HAP-1 (cell line): ENCODE data around the gene EXD2.

Experiments used
- DNase-seq, 2 experiments: peaks; one replicate each; pipeline ENCODE4 v3.0.0-alpha.2; 2016 to 2020; ENCODE audit warnings: low spot score in 2 of 2
- H3K27me3 ChIP-seq: fragments of 250-450 bp; sonication (Bioruptor Pico); 2 replicates; pipeline ENCODE4 v1.5.1; 2020; ENCODE audit warnings: low read depth, mild to moderate bottlenecking, moderate library complexity
- H3K36me3 ChIP-seq: fragments of 250-450 bp; sonication (Bioruptor Pico); replicated peaks from 2 replicates; pipeline ENCODE4 v1.5.1; 2020; ENCODE audit warnings: mild to moderate bottlenecking
- H3K4me1 ChIP-seq: fragments of 250-450 bp; sonication (Bioruptor Pico); 2 replicates; pipeline ENCODE4 v1.5.1; 2020; ENCODE audit warnings: mild to moderate bottlenecking
- H3K4me3 ChIP-seq: fragments of 250-450 bp; sonication (Bioruptor Pico); 2 replicates; pipeline ENCODE4 v1.5.1; 2020; ENCODE audit warnings: mild to moderate bottlenecking, moderate library complexity
- H3K9me3 ChIP-seq: fragments of 250-450 bp; sonication (Bioruptor Pico); 2 replicates; pipeline ENCODE4 v1.5.1; 2020; ENCODE audit warnings: mild to moderate bottlenecking, moderate library complexity
- in situ Hi-C: fragments of 300-500 bp; cut with MboI; formaldehyde crosslinking; loops from 3 replicates; pipeline ENCODE4 v1.14.3; 2020; ENCODE audit warnings: low sequenced_read_pairs, inconsistent platforms, mixed read lengths

The EXD2 gene, protein sequence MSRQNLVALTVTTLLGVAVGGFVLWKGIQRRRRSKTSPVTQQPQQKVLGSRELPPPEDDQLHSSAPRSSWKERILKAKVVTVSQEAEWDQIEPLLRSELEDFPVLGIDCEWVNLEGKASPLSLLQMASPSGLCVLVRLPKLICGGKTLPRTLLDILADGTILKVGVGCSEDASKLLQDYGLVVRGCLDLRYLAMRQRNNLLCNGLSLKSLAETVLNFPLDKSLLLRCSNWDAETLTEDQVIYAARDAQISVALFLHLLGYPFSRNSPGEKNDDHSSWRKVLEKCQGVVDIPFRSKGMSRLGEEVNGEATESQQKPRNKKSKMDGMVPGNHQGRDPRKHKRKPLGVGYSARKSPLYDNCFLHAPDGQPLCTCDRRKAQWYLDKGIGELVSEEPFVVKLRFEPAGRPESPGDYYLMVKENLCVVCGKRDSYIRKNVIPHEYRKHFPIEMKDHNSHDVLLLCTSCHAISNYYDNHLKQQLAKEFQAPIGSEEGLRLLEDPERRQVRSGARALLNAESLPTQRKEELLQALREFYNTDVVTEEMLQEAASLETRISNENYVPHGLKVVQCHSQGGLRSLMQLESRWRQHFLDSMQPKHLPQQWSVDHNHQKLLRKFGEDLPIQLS

DNA sequence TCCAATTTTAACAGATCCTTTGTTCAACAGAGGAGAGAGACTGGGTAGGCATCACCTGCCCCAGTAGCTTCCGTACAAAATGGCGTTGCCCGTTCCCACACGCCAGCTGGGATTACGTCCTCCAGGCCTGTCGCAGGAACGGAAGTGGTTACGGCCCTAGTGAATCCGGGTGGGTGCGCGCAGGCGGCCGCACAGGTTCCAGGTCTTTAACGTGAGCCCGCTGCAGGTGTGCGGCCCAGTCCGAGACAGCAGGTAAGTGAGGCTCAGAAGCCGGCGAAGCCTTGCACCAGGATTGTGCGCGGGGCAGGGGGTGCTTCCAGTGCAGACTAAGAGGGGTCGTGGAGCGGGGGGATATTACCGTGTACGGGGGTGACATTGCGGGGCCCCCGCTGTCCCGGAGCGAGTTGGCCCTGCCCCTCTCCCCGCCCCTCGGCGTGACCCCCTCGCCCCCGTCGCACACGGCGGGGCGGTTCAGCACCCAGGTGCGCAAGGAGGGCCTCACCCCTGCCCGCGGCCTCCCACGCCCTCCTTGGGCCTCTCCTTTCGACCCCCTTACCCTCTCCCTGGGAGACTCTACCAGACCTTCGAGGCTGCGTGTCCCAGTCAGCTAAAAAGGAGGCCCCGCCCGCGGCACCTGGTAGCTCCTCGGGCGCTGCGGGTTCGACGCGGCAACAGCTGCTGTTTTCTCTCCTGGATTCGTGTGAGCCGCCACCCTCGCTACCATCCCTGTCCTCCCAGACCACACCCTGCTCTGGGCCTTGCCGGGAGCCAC, at the start of gene EXD2:
Gene EXD2 (plus strand): TSS at position 159 of the 772 bp plus-strand sequence. CDS start 17,973 bp downstream, outside the sequence.
- Histone ChIP-seq H3K27me3 (peaks cover 25% of the 10 kb centered on the region), H3K9me3 (no peaks in the 10 kb centered on the region), H3K36me3 (no peaks in the 10 kb centered on the region), H3K4me1 (peaks cover 16% of the 10 kb centered on the region), H3K4me3 (peak within 1 kb of the TSS; percentile 77)
- peak; percentile 80 to 92 for DNase-seq
- in situ Hi-C loops = no loop called here

DNA sequence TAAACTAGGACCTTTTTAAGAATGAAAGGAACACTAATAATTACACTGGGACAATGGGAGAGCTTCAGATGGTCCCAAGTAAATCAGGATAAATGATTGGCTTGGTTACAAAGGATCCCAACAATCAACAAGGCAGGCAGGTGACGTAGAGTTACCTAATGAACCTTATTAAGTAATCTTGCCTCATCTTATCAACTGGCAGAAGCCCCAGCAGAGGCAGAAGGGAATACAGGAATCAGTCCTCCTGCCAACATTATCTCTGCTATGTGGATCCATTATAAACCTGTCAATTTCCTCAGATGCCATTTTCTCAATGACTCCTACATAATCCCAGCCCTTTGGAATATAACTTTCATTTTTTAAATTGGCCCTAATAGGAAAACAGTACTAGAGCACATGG, 49.7 kb upstream of the EXD2 start:
- Histone ChIP-seq H3K4me1 (peaks cover 25% of the 10 kb centered on the region), H3K4me3 (no peak overlapping the region), H3K9me3 (no peaks in the 10 kb centered on the region), H3K36me3 (no peaks in the 10 kb centered on the region), H3K27me3 (no peaks in the 10 kb centered on the region)
- no peak for DNase-seq
- in situ Hi-C loops = no loop called here

DNA sequence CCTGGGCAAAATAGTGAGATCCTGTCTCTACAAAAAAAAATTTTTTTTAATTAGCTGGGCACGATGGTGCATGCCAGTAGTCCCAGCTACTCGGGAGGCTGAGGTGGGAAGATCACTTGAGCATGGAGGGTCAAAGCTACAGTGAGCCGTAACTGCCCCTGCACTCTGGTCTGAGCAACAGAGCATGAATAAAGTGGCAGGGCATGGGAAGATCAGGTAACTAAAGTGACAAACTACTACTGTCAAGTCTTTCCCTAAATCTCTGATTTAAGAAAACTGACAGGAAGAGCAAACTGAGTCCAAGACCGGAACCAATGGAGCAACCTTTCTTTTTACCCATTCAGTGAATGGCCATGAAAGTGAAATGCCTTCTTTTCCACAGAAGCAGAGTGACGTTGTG, 49.2 kb upstream of the EXD2 start:
- peaks cover 20% of the 10 kb centered on the region for H3K4me1 ChIP-seq
- no peaks in the 10 kb centered on the region for H3K36me3 ChIP-seq
- no peak for DNase-seq
- in situ Hi-C loops = no loop called here
- H3K4me3 ChIP-seq = no peak overlapping the region
- H3K9me3 ChIP-seq = no peaks in the 10 kb centered on the region
- no peaks in the 10 kb centered on the region for H3K27me3 ChIP-seq

DNA sequence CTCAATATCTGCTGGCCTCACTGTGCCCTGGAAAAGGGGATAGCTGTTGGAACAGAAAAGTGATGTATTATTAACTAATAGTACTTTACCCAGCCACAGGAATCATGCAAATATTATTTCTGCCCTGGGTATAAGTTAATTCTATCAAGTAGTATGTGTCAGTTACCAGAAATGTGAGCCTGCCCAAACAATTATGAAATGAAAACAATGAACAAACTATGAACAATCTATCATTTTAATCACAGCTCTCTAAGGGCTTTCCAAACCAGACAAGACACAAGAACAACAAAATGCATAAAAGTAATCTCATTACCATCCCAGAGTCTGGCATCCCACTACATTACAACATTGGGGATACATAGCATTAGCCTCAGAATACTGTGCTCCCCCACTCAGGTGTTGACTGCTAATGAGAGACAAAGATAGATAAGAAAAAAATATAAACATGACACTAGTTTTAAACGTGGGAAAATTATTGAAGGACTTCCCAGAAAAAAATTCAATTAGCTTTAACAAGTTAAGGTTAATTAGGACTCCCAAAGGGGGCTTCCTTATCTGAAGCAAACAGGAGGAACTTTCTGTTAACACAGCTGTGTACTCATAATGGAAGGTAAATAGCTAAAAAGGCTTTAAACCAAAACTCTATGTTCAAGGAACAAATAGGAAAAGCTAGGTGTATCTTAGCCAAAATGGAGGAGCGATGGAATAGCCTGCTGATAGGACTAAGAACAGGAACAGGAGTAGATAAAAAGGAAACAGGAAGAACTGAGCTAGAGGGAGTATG, 41.6 kb upstream of the EXD2 start:
- Histone ChIP-seq H3K36me3 (peaks cover 4% of the 10 kb centered on the region; the same call in 1 of the 2 replicates), H3K27me3 (no peaks in the 10 kb centered on the region), H3K9me3 (no peaks in the 10 kb centered on the region), H3K4me1 (peaks cover 4% of the 10 kb centered on the region; the same call in 1 of the 2 replicates), H3K4me3 (no peak overlapping the region)
- in situ Hi-C loops = no loop called here
- DNase-seq = no peak

- Histone ChIP-seq H3K4me1 (peaks cover 4% of the 10 kb centered on the region; the same call in 1 of the 2 replicates), H3K9me3 (no peaks in the 10 kb centered on the region), H3K4me3 (peak overlapping the region; percentile 77), H3K36me3 (peaks cover 4% of the 10 kb centered on the region; the same call in 1 of the 2 replicates), H3K27me3 (no peaks in the 10 kb centered on the region)
- peak; percentile 68 to 86 for DNase-seq
- in situ Hi-C loops = no loop called here
Observed at GRCh38 chr14:69151458-69152180, 39.7 kb upstream of the EXD2 start.

DNA sequence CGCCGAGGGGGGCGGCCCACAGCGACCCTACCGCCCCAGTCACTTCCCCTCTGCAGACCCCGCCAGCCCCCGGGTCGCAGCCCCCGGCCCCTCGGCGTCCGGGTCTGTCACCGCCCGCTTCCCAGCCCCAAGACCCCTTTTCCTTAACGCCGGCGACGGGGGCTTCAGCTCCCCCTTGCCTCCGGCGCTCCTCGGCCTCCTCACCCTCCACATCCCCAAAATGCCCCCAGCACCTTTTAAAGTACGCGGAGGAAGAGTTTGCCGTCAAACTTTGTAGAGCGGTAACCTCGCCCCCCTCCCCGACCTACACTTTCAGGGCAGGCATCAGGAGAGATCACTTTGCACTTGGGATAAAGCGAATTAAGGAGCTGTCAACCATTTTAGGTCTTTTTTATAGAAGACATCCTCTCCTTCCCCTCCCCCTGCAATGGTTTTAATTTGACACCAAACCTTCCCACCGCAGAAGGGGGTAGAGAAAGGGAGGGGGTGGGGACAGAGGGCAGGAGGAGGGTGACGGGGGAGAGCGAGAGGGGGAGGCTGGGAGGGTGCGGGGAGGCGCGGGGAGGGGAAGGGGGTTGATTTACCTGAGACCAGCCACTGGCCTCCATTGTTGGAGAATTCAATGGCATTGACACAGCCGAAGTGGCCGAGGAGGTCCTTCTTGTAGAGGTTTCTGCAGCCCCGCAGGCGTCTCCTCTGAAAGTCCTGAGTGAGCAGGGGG, 39.0 kb upstream of the EXD2 start:
- peak; percentile 65 to 76 for DNase-seq
- Histone ChIP-seq H3K9me3 (no peaks in the 10 kb centered on the region), H3K4me1 (peaks cover 4% of the 10 kb centered on the region; the same call in 1 of the 2 replicates), H3K36me3 (peaks cover 4% of the 10 kb centered on the region; the same call in 1 of the 2 replicates), H3K27me3 (no peaks in the 10 kb centered on the region), H3K4me3 (peak overlapping the region; percentile 77)
- in situ Hi-C loops = no loop called here

GRCh38 chr14:69152902-69153151, 38.5 kb upstream of the EXD2 start, which contains the start of gene DCAF5:
DCAF5 (minus strand) TSS chr14:69153119; CDS start chr14:69152978, 141 bp downstream.
- in situ Hi-C loops = no loop called here
- Histone ChIP-seq H3K27me3 (no peaks in the 10 kb centered on the region), H3K36me3 (peaks cover 4% of the 10 kb centered on the region; the same call in 1 of the 2 replicates), H3K9me3 (no peaks in the 10 kb centered on the region), H3K4me1 (peaks cover 4% of the 10 kb centered on the region; the same call in 1 of the 2 replicates), H3K4me3 (peak within 1 kb of the TSS; percentile 77)
- peak in 1 of 2 experiments; percentile 97 for DNase-seq

GRCh38 chr14:69153152-69153872, 38.0 kb upstream of the EXD2 start:
- no peaks in the 10 kb centered on the region for H3K9me3 ChIP-seq
- peaks cover 4% of the 10 kb centered on the region; the same call in 1 of the 2 replicates for H3K4me1 ChIP-seq
- peak overlapping the region; percentile 77 for H3K4me3 ChIP-seq
- no peaks in the 10 kb centered on the region for H3K27me3 ChIP-seq
- peaks cover 4% of the 10 kb centered on the region; the same call in 1 of the 2 replicates for H3K36me3 ChIP-seq
- in situ Hi-C loops = no loop called here
- DNase-seq = peak in 1 of 2 experiments; percentile 94

- peak overlapping the region; percentile 77 for H3K4me3 ChIP-seq
- DNase-seq = no peak
- in situ Hi-C loops = no loop called here
- H3K36me3 ChIP-seq = peaks cover 4% of the 10 kb centered on the region; the same call in 1 of the 2 replicates
- peaks cover under 1% of the 10 kb centered on the region for H3K27me3 ChIP-seq
- peaks cover 4% of the 10 kb centered on the region; the same call in 1 of the 2 replicates for H3K4me1 ChIP-seq
- no peaks in the 10 kb centered on the region for H3K9me3 ChIP-seq
Observed at GRCh38 chr14:69153873-69154270, 37.4 kb upstream of the EXD2 start.

DNA sequence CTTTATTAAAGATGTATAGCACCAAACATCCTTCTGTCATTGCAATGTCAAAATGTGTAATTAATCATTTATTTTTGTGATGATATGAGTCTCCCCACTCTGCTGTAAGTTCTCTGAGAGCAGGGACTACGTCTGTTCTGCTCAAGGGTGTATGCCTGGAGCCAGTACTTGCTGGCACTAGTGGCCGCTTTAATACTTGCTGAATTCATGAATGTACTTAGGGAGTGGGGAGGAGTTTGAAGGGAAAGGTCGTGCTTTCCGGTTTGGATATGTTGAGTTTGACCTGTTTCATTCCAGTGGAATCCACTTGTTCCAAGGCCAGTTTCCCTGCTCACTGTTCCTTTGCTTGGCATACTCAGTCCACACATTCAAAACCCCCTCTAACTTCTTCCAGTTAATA, 36.5 kb upstream of the EXD2 start:
- H3K36me3 ChIP-seq = no peaks in the 10 kb centered on the region
- in situ Hi-C loops = no loop called here
- DNase-seq = peak in 1 of 2 experiments; percentile 27
- peaks cover 4% of the 10 kb centered on the region; the same call in 1 of the 2 replicates for H3K4me1 ChIP-seq
- H3K9me3 ChIP-seq = no peaks in the 10 kb centered on the region
- H3K4me3 ChIP-seq = no peak overlapping the region
- peaks cover 7% of the 10 kb centered on the region for H3K27me3 ChIP-seq

DNA sequence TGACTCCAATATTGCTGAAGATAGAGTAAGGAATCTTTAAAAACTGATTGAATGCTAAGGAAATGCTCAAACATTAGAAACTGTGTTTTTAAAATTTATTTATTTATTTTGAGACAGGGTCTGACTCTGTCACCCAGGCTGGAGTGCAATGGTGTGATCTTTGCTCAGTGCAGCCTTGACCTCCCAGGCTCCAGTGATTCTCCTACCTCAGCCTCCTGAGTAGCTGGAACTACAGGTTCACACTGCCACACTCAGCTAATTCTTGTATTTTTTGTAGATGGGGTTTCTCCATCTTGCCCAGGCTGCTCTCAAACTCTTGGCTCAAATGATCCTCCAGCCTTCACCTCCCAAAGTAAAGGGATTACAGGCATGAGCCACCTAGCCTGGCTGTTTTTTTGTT, 35.1 kb upstream of the EXD2 start:
- peaks cover 7% of the 10 kb centered on the region for H3K27me3 ChIP-seq
- in situ Hi-C loops = no loop called here
- peaks cover 4% of the 10 kb centered on the region; the same call in 1 of the 2 replicates for H3K4me1 ChIP-seq
- no peak for DNase-seq
- no peaks in the 10 kb centered on the region for H3K36me3 ChIP-seq
- H3K4me3 ChIP-seq = no peak overlapping the region
- H3K9me3 ChIP-seq = no peaks in the 10 kb centered on the region
